Endothelial cell of umbilical vein (primary cell): Measurements from ENCODE around the gene ARHGAP22.

Experiments used
- CTCF ChIP-seq, 2 donors: IDR thresholded peaks; 1 replicate in 1 of 2; 2 replicates in 1 of 2; pipeline ENCODE4 v1.5.1; 2011; ENCODE audit warnings: low read length in 2 of 2, mild to moderate bottlenecking in 2 of 2, moderate library complexity in 2 of 2, control low read depth in 1 of 2, inconsistent platforms in 1 of 2, low read depth in 1 of 2; ENCODE audit not compliant: insufficient read depth in 1 of 2; ENCODE audit errors: extremely low read depth in 1 of 2
- EZH2 ChIP-seq: IDR thresholded peaks from 2 replicates; pipeline ENCODE4 v1.6.1; 2012; ENCODE audit warnings: borderline replicate concordance, low read depth, mild to moderate bottlenecking, moderate library complexity, low read length, inconsistent platforms; ENCODE audit not compliant: severe bottlenecking
- MAX ChIP-seq: IDR thresholded peaks from 2 replicates; pipeline ENCODE4 v1.6.1; 2011; ENCODE audit not compliant: insufficient read depth, insufficient read length
- POLR2A ChIP-seq: IDR thresholded peaks from 2 replicates; pipeline ENCODE4 v1.6.1; 2012; ENCODE audit warnings: low read depth, mild to moderate bottlenecking, control low read depth, low read length
- POLR2AphosphoS5 ChIP-seq: IDR thresholded peaks from 2 replicates; pipeline ENCODE4 v1.6.1; 2012; ENCODE audit warnings: low read depth, mild to moderate bottlenecking, control low read depth, low read length, moderate library complexity; ENCODE audit not compliant: insufficient read depth

- TF ChIP-seq CTCF (IDR thresholded peaks at IDR 0.05; ENCODE audit: extremely low read depth in 1 of 2, insufficient read depth in 1 of 2, low read depth in 1 of 2, low read length in 2 of 2) (no peak), POLR2A (no peak), MAX (no peak), POLR2AphosphoS5 (no peak), EZH2 (no peak)
These were observed 123.5 kb downstream of the ARHGAP22 start for GRCh38 chr10:48481385-48481784.
